ENCODE data around the gene RASD1. TPM values are rescaled to one million over a fixed set of nuclear protein-coding genes. Genes with fewer than 3 reads are reported as not detected.
"Not testable (repeated sequence)": the region's sequence is repeated elsewhere in the genome, so short reads cannot be mapped to it uniquely, and the experiment has no call there.

Gene RASD1
- total RNA-seq, 4 donors from 2014 or later: 166 to 250 (median 231) TPM

GRCh38 chr17:17491031-17491471 lies 5.1 kb downstream of the RASD1 start:
- 83 to 88% methylated on average over 9 to 10 of the region's 10 CpGs for WGBS, 2 donors
- DNase-seq (ENCODE audit: low spot score in 2 of 2): no peak
- no peak overlapping the region for H3K27ac ChIP-seq
- TF ChIP-seq POLR2A (IDR thresholded peaks at IDR 0.05) (no peak), EP300 (IDR thresholded peaks at IDR 0.05) (no peak)
- TF ChIP-seq, protein P1, sequence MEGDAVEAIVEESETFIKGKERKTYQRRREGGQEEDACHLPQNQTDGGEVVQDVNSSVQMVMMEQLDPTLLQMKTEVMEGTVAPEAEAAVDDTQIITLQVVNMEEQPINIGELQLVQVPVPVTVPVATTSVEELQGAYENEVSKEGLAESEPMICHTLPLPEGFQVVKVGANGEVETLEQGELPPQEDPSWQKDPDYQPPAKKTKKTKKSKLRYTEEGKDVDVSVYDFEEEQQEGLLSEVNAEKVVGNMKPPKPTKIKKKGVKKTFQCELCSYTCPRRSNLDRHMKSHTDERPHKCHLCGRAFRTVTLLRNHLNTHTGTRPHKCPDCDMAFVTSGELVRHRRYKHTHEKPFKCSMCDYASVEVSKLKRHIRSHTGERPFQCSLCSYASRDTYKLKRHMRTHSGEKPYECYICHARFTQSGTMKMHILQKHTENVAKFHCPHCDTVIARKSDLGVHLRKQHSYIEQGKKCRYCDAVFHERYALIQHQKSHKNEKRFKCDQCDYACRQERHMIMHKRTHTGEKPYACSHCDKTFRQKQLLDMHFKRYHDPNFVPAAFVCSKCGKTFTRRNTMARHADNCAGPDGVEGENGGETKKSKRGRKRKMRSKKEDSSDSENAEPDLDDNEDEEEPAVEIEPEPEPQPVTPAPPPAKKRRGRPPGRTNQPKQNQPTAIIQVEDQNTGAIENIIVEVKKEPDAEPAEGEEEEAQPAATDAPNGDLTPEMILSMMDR (IDR thresholded peaks at IDR 0.05): no peak
- peaks cover 0 to 44% (median 17%) of the 10 kb centered on the region in 4 donors for H3K4me1 ChIP-seq
- no peaks in the 10 kb centered on the region for H3K9me3 ChIP-seq
- H3K36me3 ChIP-seq: peaks cover 0 to 60% (median 7%) of the 10 kb centered on the region in 3 donors
- no peak overlapping the region for H3K4me3 ChIP-seq
- H3K27me3 ChIP-seq: no peaks in the 10 kb centered on the region

GRCh38 chr17:17487998-17488397 lies 8.2 kb downstream of the RASD1 start:
- WGBS, 2 donors: 48% methylated on average over 2 of the region's 2 CpGs
- H3K4me1 ChIP-seq: peaks cover 0 to 15% (median 0%) of the 10 kb centered on the region in 4 donors
- H3K9me3 ChIP-seq: no peaks in the 10 kb centered on the region
- H3K4me3 ChIP-seq: no peak overlapping the region
- H3K36me3 ChIP-seq: peaks cover 2 to 71% (median 7%) of the 10 kb centered on the region in 3 donors
- H3K27ac ChIP-seq: no peak overlapping the region
- TF ChIP-seq EP300 (IDR thresholded peaks at IDR 0.05): no peak
- TF ChIP-seq POLR2A (IDR thresholded peaks at IDR 0.05): no peak
- TF ChIP-seq, protein P1 (IDR thresholded peaks at IDR 0.05): no peak
- H3K27me3 ChIP-seq: no peaks in the 10 kb centered on the region
- no peak for DNase-seq (ENCODE audit: low spot score in 2 of 2)

GRCh38 chr17:17486416-17486815 lies 9.8 kb downstream of the RASD1 start:
- not testable (repeated sequence) for H3K4me1 ChIP-seq; H3K27me3 ChIP-seq; H3K4me3 ChIP-seq; H3K9me3 ChIP-seq; H3K27ac ChIP-seq; DNase-seq (ENCODE audit: low spot score in 2 of 2)
- WGBS, 2 donors: 89 to 93% methylated on average over 11 to 15 of the region's 23 CpGs
- H3K36me3 ChIP-seq: peaks cover 2 to 57% (median 3%) of the 10 kb centered on the region in 3 donors

DNA sequence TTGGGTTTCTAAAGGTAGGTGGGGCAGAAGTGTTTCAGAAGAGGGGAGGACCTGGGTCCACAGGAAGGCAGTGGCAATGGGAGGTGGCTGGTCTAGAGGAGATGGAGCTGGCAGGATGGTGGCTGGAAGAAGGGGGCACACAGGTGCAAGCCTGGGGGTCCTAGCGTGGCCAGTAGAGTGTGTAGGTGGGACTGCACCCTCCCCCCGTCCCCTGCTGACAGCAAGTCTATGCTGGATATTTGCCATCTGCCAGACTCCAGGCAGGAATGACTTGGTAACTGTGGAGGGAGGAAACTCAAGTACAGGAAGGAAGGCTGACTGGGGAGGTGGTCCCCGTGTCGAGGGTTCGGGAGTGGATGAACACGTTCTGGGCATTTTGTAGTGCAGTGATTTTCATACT lies 10.8 kb downstream of the RASD1 start:
- Histone ChIP-seq H3K9me3 (no peaks in the 10 kb centered on the region), H3K27ac (no peak overlapping the region), H3K27me3 (no peaks in the 10 kb centered on the region), H3K4me3 (no peak overlapping the region), H3K4me1 (peaks cover 0 to 15% (median 0%) of the 10 kb centered on the region in 4 donors), H3K36me3 (peaks cover 0 to 53% (median 2%) of the 10 kb centered on the region in 3 donors)
- TF ChIP-seq EP300 (IDR thresholded peaks at IDR 0.05) (no peak), POLR2A (IDR thresholded peaks at IDR 0.05) (no peak)
- TF ChIP-seq, protein P1 (IDR thresholded peaks at IDR 0.05): no peak
- 92 to 94% methylated on average over 6 of the region's 6 CpGs for WGBS, 2 donors
- DNase-seq (ENCODE audit: low spot score in 2 of 2): no peak

GRCh38 chr17:17484451-17484899 lies 11.7 kb downstream of the RASD1 start:
- no peaks in the 10 kb centered on the region for H3K9me3 ChIP-seq
- DNase-seq (ENCODE audit: low spot score in 2 of 2): no peak
- TF ChIP-seq, protein P1 (IDR thresholded peaks at IDR 0.05): no peak
- TF ChIP-seq POLR2A (IDR thresholded peaks at IDR 0.05) (no peak), EP300 (IDR thresholded peaks at IDR 0.05) (no peak)
- H3K27ac ChIP-seq: no peak overlapping the region
- no peaks in the 10 kb centered on the region for H3K27me3 ChIP-seq
- H3K36me3 ChIP-seq: peaks cover 0 to 56% (median 2%) of the 10 kb centered on the region in 3 donors
- H3K4me3 ChIP-seq: no peak overlapping the region
- peaks cover 0 to 22% (median 0%) of the 10 kb centered on the region in 4 donors for H3K4me1 ChIP-seq
- 65% methylated on average over 12 of the region's 12 CpGs for WGBS, 2 donors
